Vagina (tissue), 2 donors: Measurements from ENCODE around the gene PRUNE2.

Experiments used
- CTCF ChIP-seq, 3 experiments: fragments of 450-650 bp in 2 of 3; fragments of 200-600 bp in 1 of 3; sonication (generic) in 1 of 3; IDR thresholded peaks; one replicate each; pipeline ENCODE4 v1.5.1; 2017 to 2019; ENCODE audit warnings: antibody characterized with exemption in 3 of 3, mild to moderate bottlenecking in 2 of 3, moderate library complexity in 2 of 3
- POLR2A ChIP-seq, 2 donors: fragments of 450-650 bp; IDR thresholded peaks; one replicate each; pipeline ENCODE4 v1.6.1; 2017; ENCODE audit warnings: antibody characterized with exemption in 2 of 2, mild to moderate bottlenecking in 2 of 2, moderate library complexity in 2 of 2

- no peak for TF ChIP-seq POLR2A (IDR thresholded peaks at IDR 0.05)
- TF ChIP-seq CTCF (IDR thresholded peaks at IDR 0.05): no peak
These were observed 281.4 kb downstream of the PRUNE2 start for GRCh38 chr9:76624391-76625048.
